Stomach (tissue), 9 donors: Measurements from ENCODE around the gene NAT9. TPM values are rescaled to one million over a fixed set of nuclear protein-coding genes. Genes with fewer than 3 reads are reported as not detected.

Experiments used
- DNase-seq, 2 donors: peaks; one replicate each; pipeline versions ENCODE4 v3.0.0 to v3.0.0-alpha.2; 2013 to 2019
- H3K27ac ChIP-seq, 5 donors: fragments of 200-600 bp in 4 of 5; sonication (generic) in 4 of 5; one replicate each; pipeline ENCODE4 v1.5.1; 2013 to 2019; ENCODE audit warnings: mild to moderate bottlenecking in 1 of 5, moderate library complexity in 1 of 5
- H3K27me3 ChIP-seq, 3 donors: fragments of 200-600 bp; sonication (generic); one replicate each; pipeline ENCODE4 v1.5.1; 2017 to 2019; ENCODE audit warnings: mixed run types in 1 of 3
- H3K36me3 ChIP-seq, 4 donors: fragments of 200-600 bp; sonication (generic); 1 replicate in 3 of 4; 2 replicates in 1 of 4; pipeline ENCODE4 v1.5.1; 2016 to 2019
- H3K4me1 ChIP-seq, 4 donors: fragments of 200-600 bp; sonication (generic); one replicate each; pipeline ENCODE4 v1.5.1; 2016 to 2019
- H3K4me3 ChIP-seq, 4 donors: fragments of 200-600 bp; sonication (generic) in 3 of 4; one replicate each; pipeline ENCODE4 v1.5.1; 2016 to 2019; ENCODE audit warnings: mild to moderate bottlenecking in 1 of 4
- H3K9me3 ChIP-seq, 4 donors: fragments of 200-600 bp; sonication (generic); one replicate each; pipeline ENCODE4 v1.5.1; 2016 to 2019
- EP300 ChIP-seq: sonication (generic); formaldehyde crosslinking; IDR thresholded peaks from one replicate; pipeline ENCODE4 v1.6.1; 2017; ENCODE audit warnings: antibody characterized with exemption
- POLR2A ChIP-seq, 4 donors: fragments of 450-650 bp; IDR thresholded peaks; one replicate each; pipeline ENCODE4 v1.6.1; 2016; ENCODE audit warnings: antibody characterized with exemption in 4 of 4, control low read depth in 2 of 4, mild to moderate bottlenecking in 1 of 4, moderate library complexity in 1 of 4
- POLR2AphosphoS5 ChIP-seq, 3 donors: sonication (generic); formaldehyde crosslinking; IDR thresholded peaks; one replicate each; pipeline ENCODE4 v1.6.1; 2016; ENCODE audit warnings: antibody characterized with exemption in 3 of 3
- WGBS, 5 donors: extraction: QIAGEN DNeasy Blood & Tissue Kit in 3 of 5; methylation state at CpG; one replicate each; pipeline versions ENCODE4 v1.1.5 to v1.1.7; 2013 to 2018; 5-methylcytosine and 5-hydroxymethylcytosine counted together
- intact Hi-C: fragments of 100-400 bp; cut with DNase I; formaldehyde crosslinking; loops from one replicate; pipeline ENCODE4 v1.15.1; 2023; ENCODE audit warnings: low total_unique reads
- polyA plus RNA-seq, 3 donors: library from polyadenylated mRNA; stranded (reverse); fragments of 200-250 nt; gene quantifications; one replicate each; pipeline ENCODE4 v1.2.3, GENCODE V29; 2013
- total RNA-seq, 5 donors: library from RNA; depleted of rRNA; stranded (reverse); fragments of >200 nt; gene quantifications; one replicate each; pipeline versions ENCODE4 v1.1.0 to v1.2.3, GENCODE V29; 2014 to 2016
- TF ChIP-seq, protein P1 (sequence below), 7 experiments: fragments of 450-650 bp in 4 of 7; fragments of 200-600 bp in 3 of 7; sonication (generic) in 3 of 7; IDR thresholded peaks; one replicate each; pipeline ENCODE4 v1.5.1; 2016 to 2019; ENCODE audit warnings: antibody characterized with exemption in 7 of 7, control low read depth in 2 of 7, mild to moderate bottlenecking in 1 of 7
- donor health status: healthy with polysubstance abuse.
- donor health status: Bipolar disorder and iron deficiency.
- donor health status: healthy.

NAT9 gene
- total and polyA plus RNA-seq, 8 donors = 14.5 to 33.5 (median 21.9) TPM

DNA sequence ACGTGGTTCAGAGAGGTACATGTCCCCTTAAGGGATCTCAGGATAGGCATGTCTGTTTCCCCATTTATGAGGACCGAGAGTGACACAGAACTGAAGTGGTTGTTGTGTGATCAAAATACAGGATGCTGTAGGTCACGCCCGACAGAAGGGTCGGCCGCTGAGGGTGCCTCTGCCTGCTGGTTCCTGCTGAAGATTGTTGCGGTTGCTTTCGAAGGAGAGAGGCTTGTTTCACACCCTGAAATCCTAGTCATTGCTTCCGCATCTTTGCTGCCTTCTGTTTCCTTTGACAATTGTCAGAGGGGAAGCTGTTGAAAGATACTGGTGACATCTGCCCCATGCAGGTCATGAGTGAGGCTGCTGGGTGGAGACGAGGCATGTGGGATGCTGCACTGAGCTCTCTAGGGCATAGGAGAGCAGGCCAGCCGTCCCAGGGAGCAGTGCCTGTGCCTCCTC lies 3.8 kb upstream of the NAT9 start:
- DNase-seq = peak; percentile 35 to 77
- intact Hi-C loops = no loop called here
- no peaks in the 10 kb centered on the region for H3K27me3 ChIP-seq
- H3K27ac ChIP-seq = peak overlapping the region in 2 of 5 donors; percentile 55 to 61
- H3K9me3 ChIP-seq = no peaks in the 10 kb centered on the region
- H3K4me3 ChIP-seq = no peak overlapping the region
- peaks cover 0 to 33% (median 19%) of the 10 kb centered on the region in 4 donors for H3K36me3 ChIP-seq
- TF ChIP-seq EP300 (no peak), POLR2A (IDR thresholded peaks at IDR 0.05) (no peak), POLR2AphosphoS5 (IDR thresholded peaks at IDR 0.05) (no peak)
- TF ChIP-seq, protein P1, sequence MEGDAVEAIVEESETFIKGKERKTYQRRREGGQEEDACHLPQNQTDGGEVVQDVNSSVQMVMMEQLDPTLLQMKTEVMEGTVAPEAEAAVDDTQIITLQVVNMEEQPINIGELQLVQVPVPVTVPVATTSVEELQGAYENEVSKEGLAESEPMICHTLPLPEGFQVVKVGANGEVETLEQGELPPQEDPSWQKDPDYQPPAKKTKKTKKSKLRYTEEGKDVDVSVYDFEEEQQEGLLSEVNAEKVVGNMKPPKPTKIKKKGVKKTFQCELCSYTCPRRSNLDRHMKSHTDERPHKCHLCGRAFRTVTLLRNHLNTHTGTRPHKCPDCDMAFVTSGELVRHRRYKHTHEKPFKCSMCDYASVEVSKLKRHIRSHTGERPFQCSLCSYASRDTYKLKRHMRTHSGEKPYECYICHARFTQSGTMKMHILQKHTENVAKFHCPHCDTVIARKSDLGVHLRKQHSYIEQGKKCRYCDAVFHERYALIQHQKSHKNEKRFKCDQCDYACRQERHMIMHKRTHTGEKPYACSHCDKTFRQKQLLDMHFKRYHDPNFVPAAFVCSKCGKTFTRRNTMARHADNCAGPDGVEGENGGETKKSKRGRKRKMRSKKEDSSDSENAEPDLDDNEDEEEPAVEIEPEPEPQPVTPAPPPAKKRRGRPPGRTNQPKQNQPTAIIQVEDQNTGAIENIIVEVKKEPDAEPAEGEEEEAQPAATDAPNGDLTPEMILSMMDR (IDR thresholded peaks at IDR 0.05) = no peak
- 75 to 84% (median 79%) methylated on average over 10 to 11 of the region's 11 CpGs for WGBS, 5 donors
- peaks cover 15 to 54% (median 24%) of the 10 kb centered on the region in 4 donors for H3K4me1 ChIP-seq

- H3K4me3 ChIP-seq = no peak overlapping the region
- H3K4me1 ChIP-seq = peaks cover 19 to 58% (median 29%) of the 10 kb centered on the region in 4 donors
- peaks cover 0 to 31% (median 19%) of the 10 kb centered on the region in 4 donors for H3K36me3 ChIP-seq
- H3K27me3 ChIP-seq = no peaks in the 10 kb centered on the region
- 79 to 89% (median 80%) methylated on average over 8 of the region's 8 CpGs for WGBS, 5 donors
- no peaks in the 10 kb centered on the region for H3K9me3 ChIP-seq
- TF ChIP-seq POLR2AphosphoS5 (IDR thresholded peaks at IDR 0.05) (no peak), POLR2A (IDR thresholded peaks at IDR 0.05) (no peak), EP300 (no peak)
- TF ChIP-seq, protein P1 (IDR thresholded peaks at IDR 0.05) = no peak
- peak overlapping the region in 3 of 5 donors; percentile 7 to 61 (median 55) for H3K27ac ChIP-seq
- DNase-seq = no peak
- intact Hi-C loops = no loop called here
Observed at GRCh38 chr17:74779501-74779900, 3.4 kb upstream of the NAT9 start.

GRCh38 chr17:74778960-74779359 lies 2.8 kb upstream of the NAT9 start:
- Histone ChIP-seq H3K36me3 (peaks cover 0 to 33% (median 20%) of the 10 kb centered on the region in 4 donors), H3K4me1 (peaks cover 19 to 59% (median 30%) of the 10 kb centered on the region in 4 donors), H3K4me3 (no peak overlapping the region), H3K27me3 (no peaks in the 10 kb centered on the region), H3K27ac (peak overlapping the region in 1 of 5 donors; percentile 55), H3K9me3 (no peaks in the 10 kb centered on the region)
- TF ChIP-seq, protein P1 (IDR thresholded peaks at IDR 0.05) = no peak
- TF ChIP-seq POLR2A (IDR thresholded peaks at IDR 0.05) (no peak), EP300 (no peak), POLR2AphosphoS5 (IDR thresholded peaks at IDR 0.05) (no peak)
- DNase-seq = no peak
- WGBS, 5 donors = 62 to 72% (median 65%) methylated on average over 5 of the region's 5 CpGs
- intact Hi-C loops = no loop called here

GRCh38 chr17:74777901-74778515 lies 1.9 kb upstream of the NAT9 start:
- WGBS, 5 donors = 76 to 86% (median 80%) methylated on average over 6 of the region's 6 CpGs
- TF ChIP-seq EP300 (no peak), POLR2AphosphoS5 (IDR thresholded peaks at IDR 0.05) (no peak), POLR2A (IDR thresholded peaks at IDR 0.05) (no peak)
- TF ChIP-seq, protein P1 (IDR thresholded peaks at IDR 0.05) = no peak
- intact Hi-C loops = no loop called here
- Histone ChIP-seq H3K27me3 (no peaks in the 10 kb centered on the region), H3K4me1 (peaks cover 19 to 59% (median 30%) of the 10 kb centered on the region in 4 donors), H3K36me3 (peaks cover 9 to 42% (median 27%) of the 10 kb centered on the region in 4 donors), H3K27ac (no peak overlapping the region), H3K9me3 (no peaks in the 10 kb centered on the region), H3K4me3 (no peak overlapping the region)
- no peak for DNase-seq
